CD4-positive, alpha-beta T cell (primary cell): ENCODE results near the gene RUNX1. TPM values are rescaled to one million over a fixed set of nuclear protein-coding genes. Genes with fewer than 3 reads are reported as not detected.

Experiments used
- ATAC-seq: fragments of 200-7000 bp; cut with Tn5 transposase; one replicate; pipeline ENCODE4 v1.10.0; 2022; ENCODE audit warnings: mild to moderate bottlenecking; ENCODE audit not compliant: poor library complexity
- CTCF ChIA-PET: fragments of 350-600 bp; sonication (Branson Sonifier 250); formaldehyde crosslinking; loops from one replicate; lab custom pipeline; 2021; ENCODE audit warnings: antibody characterized with exemption, inconsistent platforms; lab: Charles Lee
- POLR2A ChIA-PET: fragments of 350-600 bp; sonication (Branson Sonifier 250); formaldehyde crosslinking; loops from one replicate; lab custom pipeline; 2021; ENCODE audit warnings: antibody characterized with exemption, inconsistent platforms; lab: Charles Lee
- DNase-seq, 14 experiments: peaks; one replicate each; pipeline ENCODE4 v3.0.0-alpha.2; 2013 to 2020; ENCODE audit warnings: mixed read lengths in 2 of 14
- H3K27ac ChIP-seq, 2 donors: one replicate each; pipeline versions ENCODE4 v1.5.1 to v1.7.0; 2013; ENCODE audit warnings: low read length in 2 of 2, low read depth in 1 of 2, mild to moderate bottlenecking in 1 of 2
- H3K27me3 ChIP-seq, 2 experiments: 1 replicate in 1 of 2; 2 replicates in 1 of 2; pipeline versions ENCODE4 v1.6.1 to v1.7.0; 2013; ENCODE audit warnings: low read length in 2 of 2, control low read depth in 1 of 2, mild to moderate bottlenecking in 1 of 2, moderate library complexity in 1 of 2; ENCODE audit not compliant: insufficient read depth in 2 of 2, control insufficient read depth in 1 of 2
- H3K36me3 ChIP-seq: one replicate; pipeline ENCODE4 v1.6.1; 2013; ENCODE audit warnings: low read length, control low read depth; ENCODE audit not compliant: insufficient read depth
- H3K4me1 ChIP-seq: one replicate; pipeline ENCODE4 v1.6.1; 2013; ENCODE audit warnings: low read length, control low read depth; ENCODE audit not compliant: insufficient read depth
- H3K4me3 ChIP-seq: one replicate; pipeline ENCODE4 v1.5.1; 2013; ENCODE audit warnings: mild to moderate bottlenecking, low read length, moderate library complexity
- H3K9me3 ChIP-seq, 2 experiments: 1 replicate in 1 of 2; 2 replicates in 1 of 2; pipeline versions ENCODE4 v1.6.1 to v1.7.0; 2013; ENCODE audit warnings: low read length in 2 of 2, mild to moderate bottlenecking in 2 of 2, control low read depth in 1 of 2, moderate library complexity in 1 of 2; ENCODE audit not compliant: control insufficient read depth in 1 of 2, insufficient read depth in 1 of 2
- H3K27ac Mint-ChIP-seq: one replicate; pipeline ENCODE4 v1.8.0; 2020; ENCODE audit warnings: mixed read lengths
- H3K27me3 Mint-ChIP-seq: one replicate; pipeline ENCODE4 v1.8.0; 2021; ENCODE audit warnings: mixed read lengths
- H3K36me3 Mint-ChIP-seq: one replicate; pipeline ENCODE4 v1.8.0; 2021; ENCODE audit warnings: low read depth, mixed read lengths
- H3K4me1 Mint-ChIP-seq: one replicate; pipeline ENCODE4 v1.8.0; 2021; ENCODE audit warnings: low read depth, mixed read lengths
- H3K4me3 Mint-ChIP-seq: one replicate; pipeline ENCODE4 v1.8.0; 2020; ENCODE audit warnings: mild to moderate bottlenecking, mixed read lengths
- H3K9me3 Mint-ChIP-seq: one replicate; pipeline ENCODE4 v1.8.0; 2020; ENCODE audit warnings: mixed read lengths
- intact Hi-C, 2 experiments: fragments of 100-400 bp; cut with DNase I in 1 of 2; cut with micrococcal nuclease in 1 of 2; formaldehyde crosslinking; loops; one replicate each; pipeline versions ENCODE4 v1.15.1 to v1.9.0; 2023 to 2025; cut with DNase I, micrococcal nuclease
- total RNA-seq, 174 experiments: library from RNA in 2 of 174; stranded (reverse) in 2 of 174; gene quantifications; one replicate each; pipeline ENCODE4 v1.2.3 and lab custom pipeline; 2021 to 2026
- TF ChIP-seq, protein P1 (sequence below): fragments of 200-600 bp; IDR thresholded peaks from one replicate; pipeline ENCODE4 v1.8.0; 2022; ENCODE audit warnings: antibody characterized with exemption, mild to moderate bottlenecking

The RUNX1 gene
- total RNA-seq, 2 experiments from 2014 or later: 71.7 to 74.3 TPM

DNA sequence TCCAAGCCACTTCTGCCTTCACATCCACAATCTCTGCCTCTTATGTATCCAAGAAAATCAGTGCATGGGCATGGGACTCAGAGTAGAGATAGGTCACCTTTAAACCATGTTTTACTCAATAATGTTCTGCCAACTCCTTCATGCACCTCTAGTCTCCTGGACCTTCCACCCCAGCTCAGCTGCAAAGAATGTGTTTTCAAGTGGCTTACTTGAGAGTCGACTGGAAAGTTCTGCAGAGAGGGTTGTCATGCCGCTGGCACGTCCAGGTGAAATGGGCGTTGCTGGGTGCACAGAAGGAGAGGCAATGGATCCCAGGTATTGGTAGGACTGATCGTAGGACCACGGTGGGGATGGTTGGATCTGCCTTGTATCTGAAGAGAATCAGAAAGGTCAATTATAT is 250.0 kb downstream of the RUNX1 start:
- H3K4me1 ChIP-seq: no peaks in the 10 kb centered on the region
- ChIA-PET POLR2A (no interaction called here), CTCF (no interaction called here)
- no peak for ATAC-seq
- H3K36me3 ChIP-seq: peaks cover 74% of the 10 kb centered on the region
- no peaks in the 10 kb centered on the region for H3K27me3 Mint-ChIP-seq
- H3K4me3 ChIP-seq: no peak overlapping the region
- intact Hi-C loops: no loop called here
- H3K9me3 Mint-ChIP-seq: no peaks in the 10 kb centered on the region
- no peak overlapping the region for H3K27ac ChIP-seq
- peaks cover 96% of the 10 kb centered on the region for H3K36me3 Mint-ChIP-seq
- H3K27me3 ChIP-seq: no peaks in the 10 kb centered on the region
- TF ChIP-seq, protein P1, sequence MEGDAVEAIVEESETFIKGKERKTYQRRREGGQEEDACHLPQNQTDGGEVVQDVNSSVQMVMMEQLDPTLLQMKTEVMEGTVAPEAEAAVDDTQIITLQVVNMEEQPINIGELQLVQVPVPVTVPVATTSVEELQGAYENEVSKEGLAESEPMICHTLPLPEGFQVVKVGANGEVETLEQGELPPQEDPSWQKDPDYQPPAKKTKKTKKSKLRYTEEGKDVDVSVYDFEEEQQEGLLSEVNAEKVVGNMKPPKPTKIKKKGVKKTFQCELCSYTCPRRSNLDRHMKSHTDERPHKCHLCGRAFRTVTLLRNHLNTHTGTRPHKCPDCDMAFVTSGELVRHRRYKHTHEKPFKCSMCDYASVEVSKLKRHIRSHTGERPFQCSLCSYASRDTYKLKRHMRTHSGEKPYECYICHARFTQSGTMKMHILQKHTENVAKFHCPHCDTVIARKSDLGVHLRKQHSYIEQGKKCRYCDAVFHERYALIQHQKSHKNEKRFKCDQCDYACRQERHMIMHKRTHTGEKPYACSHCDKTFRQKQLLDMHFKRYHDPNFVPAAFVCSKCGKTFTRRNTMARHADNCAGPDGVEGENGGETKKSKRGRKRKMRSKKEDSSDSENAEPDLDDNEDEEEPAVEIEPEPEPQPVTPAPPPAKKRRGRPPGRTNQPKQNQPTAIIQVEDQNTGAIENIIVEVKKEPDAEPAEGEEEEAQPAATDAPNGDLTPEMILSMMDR: no peak
- DNase-seq: no peak
- peaks cover 2% of the 10 kb centered on the region for H3K4me1 Mint-ChIP-seq
- peak overlapping the region; percentile 5 for H3K27ac Mint-ChIP-seq
- H3K9me3 ChIP-seq: no peaks in the 10 kb centered on the region
- no peak overlapping the region for H3K4me3 Mint-ChIP-seq

DNA sequence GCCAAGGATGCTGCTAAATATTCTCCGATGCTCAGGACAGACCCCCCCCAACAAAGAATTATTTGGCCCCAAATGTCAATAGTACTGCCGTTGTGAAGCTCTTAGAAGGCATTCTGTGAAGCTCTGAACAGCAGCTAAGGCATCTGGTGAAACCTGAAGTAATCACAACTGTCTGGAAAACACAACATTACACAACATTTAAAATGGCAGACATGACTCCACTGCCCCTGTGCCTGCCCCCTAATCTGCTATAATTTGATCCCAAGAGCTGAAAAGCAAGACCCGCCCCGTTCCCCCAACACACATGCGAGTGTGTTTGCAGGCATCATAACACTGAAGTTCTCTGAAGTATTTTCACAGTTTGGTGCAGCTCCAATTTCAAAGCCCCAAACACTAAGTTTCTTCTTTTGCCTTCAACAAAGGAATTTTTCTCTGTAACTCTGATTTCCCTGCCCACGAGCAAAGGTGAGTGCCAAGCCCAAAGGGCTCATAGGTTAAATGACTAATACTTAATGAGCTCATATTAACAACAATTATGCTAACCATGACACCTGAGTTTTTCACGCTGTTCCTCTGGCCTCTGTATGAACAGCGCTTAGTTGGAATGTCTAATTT is 251.1 kb downstream of the RUNX1 start:
- no peaks in the 10 kb centered on the region for H3K27me3 ChIP-seq
- no peaks in the 10 kb centered on the region for H3K9me3 ChIP-seq
- Mint-ChIP-seq H3K27ac (peak overlapping the region; percentile 50), H3K9me3 (no peaks in the 10 kb centered on the region), H3K4me3 (no peak overlapping the region), H3K36me3 (peaks cover 95% of the 10 kb centered on the region), H3K4me1 (no peaks in the 10 kb centered on the region), H3K27me3 (no peaks in the 10 kb centered on the region)
- no peaks in the 10 kb centered on the region for H3K4me1 ChIP-seq
- no peak overlapping the region for H3K4me3 ChIP-seq
- TF ChIP-seq, protein P1: no peak
- no peak for ATAC-seq
- ChIA-PET POLR2A (no interaction called here), CTCF (no interaction called here)
- DNase-seq: no peak
- H3K27ac ChIP-seq: no peak overlapping the region
- peaks cover 78% of the 10 kb centered on the region for H3K36me3 ChIP-seq
- intact Hi-C loops: no loop called here

DNA sequence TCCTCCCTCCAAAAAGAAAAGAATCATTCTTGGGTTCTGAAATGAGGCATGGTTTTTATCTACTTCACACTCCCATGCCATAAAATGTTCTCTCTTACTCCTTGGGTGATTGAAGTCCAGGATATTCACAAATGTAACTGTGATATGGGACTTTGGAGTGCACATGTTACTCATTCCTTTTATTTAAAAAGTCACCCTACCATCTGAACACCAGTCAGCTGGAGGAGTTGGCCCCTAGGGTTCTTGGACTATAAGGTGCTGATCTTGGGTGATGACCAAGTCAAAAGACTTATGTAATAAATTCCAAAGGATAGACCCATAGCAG is 251.9 kb downstream of the RUNX1 start:
- ATAC-seq (no peak), DNase-seq (no peak)
- H3K27ac ChIP-seq: no peak overlapping the region
- intact Hi-C loops: no loop called here
- no peaks in the 10 kb centered on the region for H3K27me3 ChIP-seq
- Mint-ChIP-seq H3K27me3 (no peaks in the 10 kb centered on the region), H3K4me3 (no peak overlapping the region), H3K9me3 (no peaks in the 10 kb centered on the region), H3K36me3 (peaks cover 95% of the 10 kb centered on the region), H3K4me1 (no peaks in the 10 kb centered on the region), H3K27ac (peak overlapping the region; percentile 53)
- TF ChIP-seq, protein P1: no peak
- ChIA-PET CTCF (no interaction called here), POLR2A (no interaction called here)
- no peak overlapping the region for H3K4me3 ChIP-seq
- H3K4me1 ChIP-seq: no peaks in the 10 kb centered on the region
- H3K36me3 ChIP-seq: peaks cover 82% of the 10 kb centered on the region
- H3K9me3 ChIP-seq: peaks cover 0 to 7% of the 10 kb centered on the region in 2 experiments
